Ramos (cell line): ENCODE data around the gene DYRK3.

Source experiments
- in situ Hi-C: fragments of 300-500 bp; cut with MboI; formaldehyde crosslinking; loops from one replicate; pipeline ENCODE4 v1.14.3; 2022; ENCODE audit warnings: low sequenced_read_pairs; ENCODE audit not compliant: unreplicated experiment

DYRK3 gene

DNA sequence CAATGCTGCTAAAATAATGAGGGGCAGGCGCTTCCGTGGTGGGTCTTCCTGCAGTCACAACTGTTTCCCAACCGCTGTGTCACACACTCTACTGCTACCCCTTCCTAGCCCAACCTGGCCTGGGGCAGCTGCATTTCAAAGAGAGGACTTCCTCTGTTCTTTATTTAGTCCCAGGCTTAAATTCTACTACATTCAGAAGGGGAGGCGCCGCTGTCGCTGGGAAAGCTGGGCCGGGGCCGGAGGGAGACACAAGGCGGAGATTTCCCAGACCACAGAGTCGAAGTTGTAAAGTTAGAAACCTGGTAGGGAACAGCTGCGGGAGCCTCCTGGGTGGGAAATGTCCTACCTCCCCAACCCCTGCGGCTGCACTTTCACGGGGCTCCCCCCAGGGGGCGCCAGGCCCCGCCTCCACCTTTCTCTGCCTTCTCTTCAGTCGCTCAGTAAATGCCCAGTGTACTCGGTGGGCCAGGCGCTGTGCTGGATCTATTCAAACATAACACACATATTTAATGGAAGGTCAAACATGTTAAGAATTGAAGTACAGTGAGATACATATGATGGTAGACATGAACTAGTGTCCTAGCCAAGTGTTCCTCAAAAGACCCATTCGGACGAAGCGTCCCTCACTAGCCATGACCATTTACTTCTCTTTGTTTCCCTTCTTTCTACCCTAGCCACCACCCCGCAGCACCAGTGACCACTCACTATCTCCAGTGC is 23.1 kb downstream of the DYRK3 start:
- in situ Hi-C loops: no loop called here

DNA sequence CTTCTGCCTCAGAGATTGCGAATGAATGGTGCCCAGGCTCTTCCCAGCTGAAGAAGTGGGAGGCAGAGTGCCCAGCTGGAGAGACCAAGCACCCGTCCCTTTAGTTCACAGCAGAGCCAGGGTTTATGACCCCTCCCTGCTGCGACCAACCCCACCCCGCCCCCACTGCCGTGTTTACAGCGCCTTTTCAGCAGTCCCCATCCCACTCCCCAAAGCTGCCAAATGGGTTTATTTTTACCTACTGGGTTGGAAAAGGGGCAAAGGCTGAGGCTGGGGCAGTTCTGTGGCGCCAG is 23.6 kb downstream of the DYRK3 start:
- in situ Hi-C loops: no loop called here

DNA sequence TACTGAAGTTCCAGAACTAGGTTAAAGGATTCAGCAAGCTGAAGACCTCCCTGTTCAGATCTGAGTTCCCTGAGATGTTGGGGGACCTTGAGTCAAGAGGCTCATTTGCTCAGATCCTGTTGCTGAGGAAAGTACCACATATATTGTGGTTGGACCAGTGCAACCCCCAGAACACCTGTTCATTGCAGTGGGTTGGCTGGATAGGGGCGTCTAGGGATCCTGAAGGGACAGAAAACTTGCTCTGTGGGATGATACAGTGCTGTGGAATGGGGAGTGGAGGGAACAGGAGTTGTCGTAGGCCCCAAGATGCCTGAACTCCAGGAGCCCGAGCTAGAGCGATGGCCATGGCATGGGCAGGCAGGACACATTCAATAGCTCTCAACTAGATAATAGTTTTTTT is 24.8 kb downstream of the DYRK3 start:
- in situ Hi-C loops: loop anchor here (5.0 kb wide), 1 partner anchor 33 kb away; no protein-coding TSS in a partner anchor

DNA sequence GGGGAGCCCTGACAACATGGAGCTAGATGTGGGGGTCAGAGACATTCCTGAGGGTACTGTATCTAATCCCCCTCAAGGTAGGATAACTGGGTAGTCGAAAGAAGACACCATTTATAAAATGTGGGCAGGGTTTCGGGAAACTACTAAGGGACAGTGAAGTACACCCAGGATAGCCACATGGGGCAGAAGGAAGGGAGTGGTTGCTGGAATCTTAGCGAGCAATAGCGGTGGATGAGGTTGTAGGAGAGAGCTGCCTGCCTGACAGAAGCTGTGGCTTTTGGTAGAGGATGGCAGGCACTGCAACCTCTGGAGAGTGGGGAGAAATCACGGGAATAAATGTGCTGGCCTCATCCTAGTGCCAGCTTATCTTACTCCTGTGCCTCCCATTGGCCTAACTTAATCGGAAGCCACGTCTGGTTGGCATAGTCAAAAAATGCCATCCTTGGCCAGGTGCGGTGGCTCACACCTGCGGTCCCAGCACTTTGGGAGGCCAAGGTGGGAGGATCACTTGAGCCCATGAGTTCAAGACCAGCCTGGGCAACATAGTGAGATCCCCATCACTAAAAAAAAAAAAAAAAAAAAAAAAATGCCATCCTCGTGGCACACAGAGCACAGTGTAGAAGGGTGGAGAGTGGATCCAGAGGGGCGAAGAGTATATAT is 26.0 kb downstream of the DYRK3 start:
- in situ Hi-C loops: loop anchor here (5.0 kb wide), 1 partner anchor 34 kb away; no protein-coding TSS in a partner anchor

DNA sequence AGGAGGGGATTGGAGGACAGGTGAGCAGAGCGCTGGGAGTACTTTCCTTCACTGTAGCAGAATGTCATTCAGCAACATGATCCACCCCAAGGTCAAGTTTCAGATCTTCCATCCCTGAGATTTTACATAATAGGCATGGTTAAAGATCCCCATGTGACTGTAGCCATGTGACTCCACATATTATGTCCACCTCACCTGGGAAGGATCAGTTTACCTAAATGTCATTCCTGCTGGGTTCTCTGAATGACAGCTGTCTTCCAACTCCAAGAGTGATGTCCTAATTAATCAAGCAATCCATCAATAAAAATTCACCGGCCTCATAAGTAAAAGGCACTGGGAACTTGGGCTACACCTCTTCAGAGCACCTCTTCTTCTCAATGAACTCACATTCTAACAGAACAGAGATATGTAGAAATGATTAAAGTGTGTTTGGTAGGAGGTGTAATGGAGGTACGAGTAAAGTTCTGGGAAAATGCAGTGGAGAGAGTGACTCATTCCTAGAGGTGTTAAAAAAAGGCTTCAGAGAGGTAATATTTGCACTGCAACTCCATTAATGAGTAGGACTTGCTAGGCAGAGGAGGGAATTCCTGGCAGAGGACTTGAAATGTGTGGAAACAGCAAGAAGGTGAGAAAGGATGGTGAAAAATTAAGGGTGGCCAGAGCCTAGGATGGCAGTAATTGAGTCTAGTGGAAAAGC is 27.2 kb downstream of the DYRK3 start:
- in situ Hi-C loops: loop anchor here (5.0 kb wide), 1 partner anchor 35 kb away; no protein-coding TSS in a partner anchor

DNA sequence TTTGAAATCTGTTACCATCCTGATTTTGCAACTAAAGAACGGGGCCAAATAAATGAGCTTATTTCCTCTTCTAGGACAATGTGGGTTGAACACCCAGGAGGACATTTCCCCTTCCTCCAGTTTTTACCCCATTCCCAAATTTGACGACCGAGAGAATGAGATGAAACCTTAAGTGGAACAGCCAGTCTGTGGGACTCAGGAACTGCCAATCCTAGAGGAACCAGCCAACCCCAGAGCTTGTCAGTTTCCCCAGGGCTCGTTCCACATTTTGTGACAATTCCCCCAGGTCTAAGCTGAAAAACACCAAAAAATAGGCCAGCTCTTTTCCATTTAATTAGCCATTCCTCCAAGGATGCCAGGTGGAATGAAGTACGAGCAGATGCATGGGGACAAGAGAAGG is 28.0 kb downstream of the DYRK3 start:
- in situ Hi-C loops: loop anchor here (5.0 kb wide), 1 partner anchor 36 kb away; no protein-coding TSS in a partner anchor

DNA sequence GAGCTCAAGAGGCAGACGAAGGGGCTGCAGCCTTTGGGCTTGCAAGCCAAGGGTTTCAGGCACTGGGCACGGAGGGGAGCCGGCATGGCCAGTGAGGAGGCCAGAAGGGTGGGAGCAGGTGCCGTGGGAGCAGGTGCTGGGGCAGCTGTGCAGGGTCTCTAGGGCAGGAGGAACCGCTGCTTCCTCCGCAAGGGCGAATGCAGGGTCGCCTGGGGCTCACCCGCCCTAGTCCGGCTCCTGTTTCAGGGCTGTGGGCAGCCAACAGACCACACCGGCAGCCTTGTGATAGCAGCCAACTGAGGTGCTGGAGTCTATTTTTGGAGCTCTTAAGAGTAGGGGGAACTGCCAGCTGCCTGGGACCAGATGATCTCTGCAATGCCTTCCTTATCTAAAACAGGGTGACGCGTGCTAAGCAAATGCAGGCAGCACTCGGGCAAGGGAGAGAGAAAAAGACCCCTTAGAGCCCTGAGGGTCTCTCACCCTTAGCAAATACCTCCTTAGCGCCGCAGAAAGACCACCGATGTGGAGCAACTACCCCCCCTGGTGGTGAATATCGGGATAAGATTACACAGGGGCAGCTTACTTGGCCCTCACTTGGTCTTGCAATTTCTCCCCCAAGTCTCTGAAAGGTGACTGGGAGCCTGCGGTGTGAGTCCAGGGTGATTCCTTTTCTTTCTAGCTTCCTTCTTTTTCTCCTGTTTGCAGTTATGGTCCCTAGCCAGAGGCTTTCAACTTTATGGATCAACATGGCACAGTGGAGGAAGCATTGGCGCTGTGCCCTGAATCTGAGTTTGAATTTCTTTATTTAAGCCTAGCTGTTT is 28.7 kb downstream of the DYRK3 start:
- in situ Hi-C loops: loop anchor here (5.0 kb wide), 1 partner anchor 37 kb away; no protein-coding TSS in a partner anchor

DNA sequence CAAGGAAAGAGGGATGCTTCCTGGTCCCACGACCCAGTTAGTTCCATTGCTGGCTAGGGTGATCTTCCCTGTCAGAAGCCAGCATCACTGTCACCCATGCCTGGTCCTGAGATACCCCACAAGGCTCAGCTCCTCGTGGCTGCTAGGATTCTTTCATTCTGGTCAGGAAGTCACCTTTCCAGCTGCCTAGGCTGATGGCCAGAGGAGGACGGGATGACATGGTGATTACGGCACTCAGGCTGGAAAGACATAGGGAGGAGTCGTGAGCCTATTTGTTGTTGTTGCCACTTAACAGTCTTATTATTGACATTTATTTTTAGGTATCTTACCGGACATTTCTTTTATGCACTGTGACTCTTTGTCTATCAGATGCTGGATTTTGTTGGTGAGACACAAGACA is 29.4 kb downstream of the DYRK3 start:
- in situ Hi-C loops: loop anchor here (5.0 kb wide), 1 partner anchor 37 kb away; no protein-coding TSS in a partner anchor

DNA sequence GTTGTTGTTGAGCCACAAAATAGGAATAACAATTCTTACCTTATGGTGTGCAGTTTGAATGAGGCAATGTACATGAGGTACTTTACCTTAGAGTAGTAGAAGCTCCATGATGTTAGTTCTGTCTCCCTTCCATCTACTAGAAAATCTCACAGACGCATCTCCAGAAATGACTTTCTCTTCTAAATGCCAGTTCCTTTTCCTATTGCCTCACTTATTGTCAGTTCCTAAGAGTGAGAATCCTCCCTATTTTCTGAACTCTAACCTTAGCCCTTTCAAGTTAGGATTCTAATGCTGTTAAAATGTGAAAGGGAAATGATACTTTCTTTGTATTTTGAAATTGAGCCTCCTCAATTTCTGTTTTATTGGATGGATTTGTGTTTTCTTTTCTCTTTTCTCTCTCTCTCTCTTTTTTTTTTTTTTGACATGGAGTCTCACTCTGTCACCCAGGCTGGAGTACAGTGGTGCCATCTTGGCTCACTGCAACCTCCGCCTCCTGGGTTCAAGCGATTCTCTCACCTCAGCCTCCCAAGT is 30.8 kb downstream of the DYRK3 start:
- in situ Hi-C loops: no loop called here

DNA sequence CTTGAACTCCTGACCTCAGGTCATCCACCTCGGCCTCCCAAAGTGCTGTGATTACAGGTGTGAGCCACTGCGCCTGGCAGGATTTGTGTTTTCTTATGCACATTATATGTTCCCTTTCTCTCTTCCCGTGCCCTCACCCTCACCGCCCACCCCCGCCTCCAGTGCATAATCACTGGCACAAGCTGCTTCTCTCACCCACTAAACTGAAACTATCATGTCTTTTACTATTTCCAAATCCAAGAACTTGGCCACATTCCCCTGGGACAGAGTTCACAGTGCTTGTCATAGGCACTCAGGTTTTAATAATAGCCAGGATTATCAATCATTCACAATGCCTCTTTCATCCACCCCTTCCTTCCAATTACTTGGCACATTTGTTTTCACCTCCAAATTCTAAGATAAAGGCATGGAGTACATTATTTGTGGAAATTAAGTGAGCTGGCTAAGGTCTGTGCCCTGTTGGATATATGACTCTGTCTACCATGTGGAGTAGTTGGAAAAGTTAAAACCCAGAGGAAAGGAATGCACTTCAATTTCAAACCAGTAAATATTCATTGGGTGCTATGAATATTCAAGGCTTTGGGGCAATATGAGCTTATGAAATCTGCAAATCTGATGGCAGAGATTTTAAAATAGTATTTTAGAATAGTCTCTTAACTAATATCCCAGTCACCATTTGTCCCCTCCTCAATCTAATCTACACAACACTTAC is 31.8 kb downstream of the DYRK3 start:
- in situ Hi-C loops: no loop called here

DNA sequence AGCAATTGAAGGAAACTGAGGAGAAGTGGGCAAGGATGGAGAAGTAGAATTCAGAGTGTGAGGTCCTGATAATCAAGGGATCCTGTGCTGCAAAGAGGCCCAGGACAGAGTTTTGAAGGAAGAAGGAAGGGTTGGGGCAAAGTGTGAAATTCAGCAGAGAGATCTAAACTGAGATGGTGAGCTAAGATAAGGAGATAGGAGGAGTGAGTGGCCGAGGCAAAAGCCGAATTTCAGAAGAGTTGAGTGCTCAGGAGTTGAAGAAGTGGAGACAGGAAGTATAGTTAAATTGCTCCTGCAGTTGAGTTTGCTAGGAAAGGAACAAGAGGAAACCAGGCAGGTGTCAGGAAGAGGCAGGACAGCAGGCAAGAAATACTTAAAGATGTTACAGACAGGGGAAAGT is 33.0 kb downstream of the DYRK3 start:
- in situ Hi-C loops: no loop called here

DNA sequence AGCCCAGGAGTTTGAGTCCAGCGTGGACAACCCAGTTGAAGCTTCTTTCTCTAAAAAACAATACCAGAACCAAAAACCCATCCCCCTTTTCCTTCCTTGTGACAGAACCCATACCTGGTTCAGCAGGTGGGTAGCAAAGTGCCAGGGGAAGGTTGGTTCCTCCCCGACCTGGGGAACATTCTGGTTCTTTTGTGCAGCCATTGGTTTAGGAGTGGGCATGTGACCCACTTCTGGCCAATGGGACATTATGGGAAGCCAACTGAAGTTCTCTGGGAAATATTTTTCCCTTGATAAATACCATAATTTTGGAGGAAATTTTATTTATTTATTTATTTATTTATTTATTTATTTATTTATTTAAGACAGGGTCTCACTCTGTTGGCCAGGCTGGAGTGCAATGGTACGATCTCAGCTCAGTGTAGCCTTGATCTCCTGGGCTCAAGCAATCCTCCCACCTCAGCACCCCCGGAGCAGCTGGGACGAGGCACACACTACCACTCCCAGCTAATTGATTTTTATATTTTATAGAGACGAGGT is 33.6 kb downstream of the DYRK3 start:
- in situ Hi-C loops: no loop called here

DNA sequence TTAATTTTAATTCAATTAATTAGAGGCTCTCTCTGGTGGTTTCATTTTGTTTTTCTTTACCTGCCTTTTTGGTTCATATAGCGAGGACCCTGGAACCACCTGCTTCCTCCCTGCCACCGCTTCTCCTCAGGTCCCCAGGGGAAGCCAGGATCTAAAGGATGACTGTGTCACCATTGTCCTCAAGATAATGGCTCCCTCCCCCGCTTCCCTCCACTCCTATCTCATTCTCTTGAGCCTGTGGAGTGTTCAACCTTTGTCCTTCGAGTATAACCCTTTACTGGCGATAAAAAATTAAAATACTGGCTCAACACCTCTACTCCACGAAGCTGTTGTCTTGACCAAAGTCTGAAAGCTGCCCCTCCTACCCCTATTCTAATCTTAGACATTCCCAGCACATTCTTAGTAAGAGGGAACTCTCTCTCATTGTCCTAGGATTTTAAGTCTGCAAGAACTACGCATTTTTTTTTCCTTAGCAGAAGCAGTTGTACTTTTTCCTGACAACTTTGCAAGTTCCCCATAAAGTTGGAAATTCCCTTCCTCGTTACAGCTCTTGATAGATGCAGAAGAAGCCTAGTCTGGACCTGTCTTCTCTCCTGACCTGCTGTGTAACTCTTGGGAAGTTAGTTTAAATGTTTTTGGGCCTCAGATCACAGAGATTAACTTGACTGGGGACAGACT is 36.8 kb downstream of the DYRK3 start:
- in situ Hi-C loops: no loop called here

DNA sequence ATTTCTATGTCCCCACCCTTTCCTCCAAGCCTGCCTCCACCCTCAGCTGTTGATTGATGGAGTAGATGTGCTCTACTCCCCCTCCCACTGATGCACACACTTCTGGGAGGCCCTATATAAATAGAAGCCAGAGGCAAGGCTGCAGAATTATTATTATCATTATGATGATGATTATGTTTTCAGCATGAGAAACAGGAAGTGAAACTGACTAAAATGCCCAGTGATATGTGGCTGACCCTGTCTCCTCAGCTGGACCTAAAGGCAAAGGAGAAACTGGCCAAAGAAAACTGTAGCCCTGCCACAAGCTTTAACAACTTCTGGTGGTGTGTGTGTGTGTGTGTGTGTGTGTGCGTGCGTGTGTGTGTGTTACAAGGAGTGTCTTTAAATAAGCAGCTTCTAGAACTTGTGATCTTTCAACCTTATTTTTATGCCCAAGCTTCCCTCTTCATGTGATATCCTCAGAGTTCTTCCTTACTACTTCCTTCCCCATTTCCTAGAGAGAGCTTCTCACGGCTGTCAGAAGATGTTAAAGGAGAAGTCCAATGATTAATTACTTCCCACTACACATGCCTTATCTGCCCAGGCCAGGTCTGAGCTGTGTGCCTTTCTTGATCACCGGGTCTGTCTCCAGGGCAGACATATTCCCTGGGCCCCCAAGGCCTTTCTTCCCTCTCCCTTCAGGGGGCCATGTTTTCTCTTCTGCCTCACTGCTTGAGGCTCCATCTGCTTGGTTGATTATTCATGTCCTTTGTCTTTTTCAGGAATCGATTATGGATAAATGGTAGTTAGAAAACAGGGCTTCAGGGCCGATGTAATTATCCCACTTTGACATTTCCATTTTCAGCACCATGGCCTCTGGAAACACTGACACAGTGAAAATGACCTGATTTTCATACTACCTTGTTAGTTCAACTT is 37.8 kb downstream of the DYRK3 start:
- in situ Hi-C loops: no loop called here

DNA sequence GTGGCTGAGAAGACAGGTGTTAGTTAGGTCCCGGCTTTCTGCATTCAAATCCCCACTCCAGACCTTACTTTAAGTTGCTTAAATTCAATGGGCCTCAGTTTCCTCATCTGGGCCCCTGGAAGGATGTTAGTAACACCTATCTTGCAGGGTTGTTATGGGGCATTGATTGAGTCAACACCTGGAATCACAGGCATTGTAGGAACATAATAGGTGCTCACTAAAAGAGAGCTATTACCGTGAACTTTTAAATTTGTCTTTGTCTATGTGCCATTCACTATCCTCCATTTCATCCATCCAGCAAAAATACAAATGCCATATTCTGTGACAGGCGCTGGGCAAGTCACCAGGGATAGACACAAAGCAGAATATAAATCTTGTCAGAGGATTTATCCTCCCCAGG is 38.9 kb downstream of the DYRK3 start:
- in situ Hi-C loops: no loop called here

DNA sequence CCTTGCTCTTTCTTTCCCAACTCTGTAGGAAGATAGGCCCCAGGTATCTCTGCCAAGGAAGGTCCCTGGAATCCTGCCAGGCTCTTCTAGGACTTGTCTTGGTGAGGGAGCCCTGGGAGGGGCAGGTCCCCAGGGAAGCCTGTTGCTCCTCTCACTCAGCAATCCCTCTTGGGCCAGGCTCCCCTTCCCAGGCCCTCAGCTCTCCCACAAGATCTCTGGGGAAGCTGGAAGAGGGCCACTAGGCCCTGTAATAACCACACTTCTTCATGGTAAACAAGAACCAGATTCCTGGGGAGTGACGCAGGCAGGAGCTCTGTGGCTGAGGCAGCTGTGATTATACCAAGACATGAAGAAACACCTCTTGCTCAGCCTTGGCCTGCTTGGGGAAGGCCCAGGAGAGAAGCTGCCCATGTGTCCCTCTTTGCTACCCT is 39.4 kb downstream of the DYRK3 start:
- in situ Hi-C loops: no loop called here

DNA sequence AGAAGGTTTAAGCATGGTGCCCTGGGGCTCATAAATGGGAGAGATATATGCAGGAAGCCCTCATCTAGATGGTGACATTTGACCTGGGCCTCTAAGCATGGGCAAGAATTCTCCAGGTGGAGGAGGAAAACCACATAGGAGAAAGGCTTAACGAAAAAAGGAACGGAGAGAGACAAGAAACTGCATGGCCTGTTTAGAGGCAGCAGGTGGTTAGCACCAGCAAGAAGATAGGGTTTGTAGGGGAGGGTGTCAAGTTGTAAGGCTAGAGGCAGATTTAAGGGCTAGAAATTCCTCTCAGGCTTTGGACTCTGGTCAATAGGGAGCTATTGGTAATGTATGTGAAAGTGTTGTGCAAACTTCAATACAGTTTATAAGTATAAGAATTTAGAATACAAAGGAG is 41.2 kb downstream of the DYRK3 start:
- in situ Hi-C loops: no loop called here

DNA sequence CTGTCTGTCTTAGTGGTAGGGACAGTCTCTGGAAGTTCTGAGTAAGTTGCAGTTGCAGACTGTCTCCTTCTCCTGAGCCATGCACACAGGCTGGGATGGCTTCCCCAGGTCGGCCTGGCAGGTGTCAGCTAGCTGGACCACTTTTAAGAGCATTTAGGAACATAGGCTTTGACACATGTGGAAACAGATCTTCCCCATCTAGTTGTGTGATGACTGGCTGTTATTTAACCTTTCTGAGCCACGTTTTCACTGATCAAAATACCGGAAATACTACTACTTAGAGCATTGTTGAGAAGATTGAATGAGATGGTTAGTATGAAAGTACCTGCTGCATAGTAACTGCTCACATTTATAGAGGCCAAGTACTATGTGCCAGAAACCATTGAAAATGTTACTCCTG is 43.2 kb downstream of the DYRK3 start:
- in situ Hi-C loops: no loop called here
